Heart left ventricle (tissue), 13 donors: ENCODE measurements around the gene KIF17.

ENCODE experiments used
- CTCF ChIP-seq, 12 donors: fragments of 200-600 bp; sonication (generic) in 4 of 12; IDR thresholded peaks; one replicate each; pipeline versions ENCODE4 v1.5.0 to v1.8.0; 2018 to 2022; ENCODE audit warnings: antibody characterized with exemption in 12 of 12, mild to moderate bottlenecking in 5 of 12
- POLR2A ChIP-seq, 2 donors: fragments of 450-650 bp; IDR thresholded peaks; one replicate each; pipeline ENCODE4 v1.6.1; 2017; ENCODE audit warnings: antibody characterized with exemption in 2 of 2, mild to moderate bottlenecking in 2 of 2, moderate library complexity in 2 of 2
- donor health status: ischemic (EF 13 %, LVEDD 7.1; RV severe dilation, severe dysfunction).
- donor health status: DM: no; HTN: yes; CAD: no.
- donor health status: DM: no; HTN: no; CAD: no.
- donor health status: ischemic (EF 25% LVEDD 6.9; RV normal size, moderate dysfunction).
- donor health status: ischemic (EF 25% LVEDD 5.7; RV mildly dilated, moderate dysfunction).
- donor health status: ischemic (EF 35%, LVEDD 5.7; RV mildly dilated, moderate dysfunction).
- donor health status: nonischemic (EF 11% LVEDD 7.7; RV severe dilation, severe dysfunction).
- donor health status: DM: yes; HTN: yes; CAD: no.
- donor health status: PGD.
- donor health status: ischemic (EF 29% LVEDD 5.4; RV normal size, mild dysfunction).
- donor health status: nonischemic (EF 23%, LVEDD 6.1; RV moderate dilation, normal function).

- TF ChIP-seq CTCF (IDR thresholded peaks at IDR 0.05) (no peak), POLR2A (IDR thresholded peaks at IDR 0.05) (no peak)
These were observed 101.6 kb downstream of the KIF17 start for GRCh38 chr1:20615946-20616846.
